HG03064 (cell line): ENCODE measurements around the gene HAPLN2.
"Not testable (repeated sequence)": the region's sequence is repeated elsewhere in the genome, so short reads cannot be mapped to it uniquely, and the experiment has no call there.

ENCODE experiments used
- ATAC-seq: cut with Tn5 transposase; IDR thresholded peaks from one replicate; pipeline ENCODE4 v1.9.1; 2021; ENCODE audit warnings: low read depth; ENCODE audit not compliant: unreplicated experiment

Gene HAPLN2

DNA sequence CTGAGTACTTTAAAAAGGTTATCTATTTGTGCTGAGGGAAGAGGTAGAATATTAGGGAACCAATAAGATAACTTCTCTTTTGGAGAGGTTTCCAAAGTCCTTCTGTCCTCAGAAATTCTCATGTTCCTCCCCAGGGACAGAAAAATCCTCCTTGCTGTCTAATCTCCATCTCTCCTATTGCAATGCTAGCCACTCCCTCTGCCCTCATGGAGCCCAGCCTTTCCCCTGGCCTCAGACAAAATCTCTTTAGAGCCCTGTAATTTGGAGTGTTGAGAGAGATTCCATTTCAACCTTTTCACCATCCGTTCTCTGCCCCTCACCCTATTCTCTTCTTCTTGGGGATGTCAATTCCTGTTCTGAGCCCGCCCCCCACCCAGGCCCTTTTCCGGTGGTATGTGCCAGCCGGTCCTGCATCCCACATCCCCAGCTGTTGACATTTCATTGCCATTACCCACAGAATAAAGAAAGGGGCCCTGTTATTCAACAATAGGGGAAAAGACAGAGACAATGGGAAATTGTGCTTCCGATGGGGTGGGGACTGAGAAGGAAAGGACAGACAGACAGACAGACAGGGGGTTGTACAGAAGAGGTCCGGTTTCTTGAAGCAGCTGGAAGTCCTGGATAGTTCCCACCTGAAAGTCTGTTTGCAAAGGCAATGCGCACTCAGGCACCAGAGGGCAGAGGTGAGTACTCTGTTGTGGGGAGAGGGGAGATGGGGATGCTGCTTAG lies at the start of gene HAPLN2:
TSS of gene HAPLN2 (plus strand) at position 563 of the 729 bp plus-strand sequence. CDS start 4,076 bp downstream, outside the sequence.
- ATAC-seq: no peak

DNA sequence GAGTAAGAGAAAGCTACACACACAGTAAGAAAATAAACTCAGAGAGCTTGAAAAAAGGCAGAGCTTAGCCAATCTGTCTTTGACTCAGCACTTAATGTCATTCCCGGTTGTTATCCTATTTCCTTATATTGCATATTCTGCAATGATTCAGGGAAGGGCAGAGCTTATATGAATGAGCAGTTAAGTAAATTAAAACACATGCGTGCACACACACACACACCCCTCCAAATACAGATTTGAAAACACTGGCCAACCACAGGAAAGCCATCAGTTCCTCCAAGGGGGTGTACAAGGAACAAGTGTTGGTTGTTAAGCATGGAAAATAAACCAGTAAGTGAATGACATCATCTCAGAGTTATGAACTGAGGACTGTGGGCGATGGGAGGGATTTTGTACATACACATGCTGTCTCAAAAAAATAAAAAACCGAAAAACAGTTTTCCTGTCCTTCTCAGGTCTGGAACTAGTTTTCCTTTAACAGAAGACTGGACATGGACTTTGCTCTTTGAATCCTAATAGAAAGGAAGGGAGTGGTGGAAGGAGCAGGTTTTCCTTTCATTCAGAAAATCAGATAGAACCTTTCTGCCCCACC lies 47.9 kb upstream of the HAPLN2 start:
- no peak for ATAC-seq

DNA sequence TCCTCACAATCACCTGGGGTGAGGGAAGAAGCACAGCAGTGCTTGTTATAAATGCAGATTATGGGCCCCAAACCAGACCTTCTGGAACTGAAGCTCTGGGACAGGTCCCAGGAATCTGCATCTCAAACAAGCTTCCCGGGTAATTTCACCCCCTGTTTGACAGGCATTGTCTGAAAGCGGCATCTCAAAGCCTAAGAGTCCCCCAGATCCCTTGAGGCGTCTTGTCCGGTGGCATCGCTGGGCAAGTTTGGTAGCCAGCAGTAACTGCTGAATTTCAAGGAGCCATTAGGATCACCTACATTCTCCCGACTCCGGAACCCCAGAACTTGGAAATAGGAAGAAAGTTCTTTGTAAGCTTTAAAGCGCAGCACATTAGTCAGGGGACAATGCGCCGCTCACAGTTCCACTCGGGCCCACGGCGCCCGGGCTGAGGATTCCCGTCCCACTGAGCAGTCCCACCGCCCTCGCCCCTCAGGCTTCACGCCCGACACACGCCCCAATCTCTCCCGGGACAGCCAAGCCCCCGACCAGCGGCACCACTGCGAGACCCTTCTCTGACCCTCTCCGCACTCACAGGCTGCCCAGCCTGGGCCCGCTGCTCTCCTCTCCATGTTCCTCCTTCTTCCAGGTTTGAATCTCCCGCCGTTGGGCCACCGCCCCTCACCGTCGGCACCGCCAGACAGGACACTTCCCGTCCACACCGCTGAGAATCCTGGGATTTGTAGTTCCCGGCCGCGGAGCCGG lies 47.1 kb upstream of the HAPLN2 start, which contains the start of gene IQGAP3:
TSS of gene IQGAP3 (minus strand) at position 647 of the 744 bp plus-strand sequence. CDS start at position 611, 36 bp downstream.
- ATAC-seq: peak; percentile 87

DNA sequence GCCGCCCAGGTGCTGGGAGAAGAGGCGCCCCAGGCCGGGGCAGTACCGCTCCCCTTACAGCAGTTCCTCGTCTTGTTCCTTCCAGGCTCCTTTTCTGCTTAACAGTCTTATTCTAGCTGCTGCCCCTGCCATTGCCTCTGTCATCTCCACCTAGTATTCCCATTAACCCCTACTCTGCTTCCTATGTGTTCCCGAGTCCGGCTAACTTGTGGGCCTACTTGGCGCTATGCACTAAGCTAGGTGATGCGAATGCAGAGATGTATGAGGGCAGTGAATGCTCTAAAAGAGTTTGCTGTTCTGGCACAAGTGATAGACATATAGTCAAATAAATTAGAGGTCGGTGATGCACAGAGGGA lies 46.6 kb upstream of the HAPLN2 start:
- ATAC-seq: no peak

DNA sequence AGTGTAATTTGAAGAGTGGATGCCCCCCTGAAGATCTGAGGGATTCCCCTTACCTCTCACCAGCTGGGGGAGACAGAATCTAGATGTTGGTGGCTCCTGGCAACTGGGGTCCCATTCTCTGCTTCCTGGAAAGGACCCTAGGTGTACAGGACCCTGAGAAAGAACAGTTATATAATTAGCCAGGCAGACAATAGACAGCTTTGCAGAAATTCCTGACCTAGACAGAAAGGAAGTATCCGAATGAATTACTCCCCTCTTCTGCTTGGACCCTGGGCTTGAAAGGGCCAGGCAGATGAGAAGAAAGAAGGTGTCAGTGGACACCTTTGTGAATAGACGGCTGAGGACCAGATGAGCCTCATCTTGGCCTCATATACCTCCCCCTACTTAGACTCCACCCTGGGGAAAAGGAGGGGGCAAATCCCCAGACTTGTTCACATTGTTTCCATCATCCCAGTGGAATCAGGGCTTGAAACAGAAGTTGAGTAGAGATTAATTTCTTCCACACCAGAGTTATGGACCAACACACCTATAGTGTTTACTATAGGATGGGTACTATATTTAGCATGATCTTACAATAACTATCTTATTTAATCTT lies 45.1 kb upstream of the HAPLN2 start:
- ATAC-seq: no peak

DNA sequence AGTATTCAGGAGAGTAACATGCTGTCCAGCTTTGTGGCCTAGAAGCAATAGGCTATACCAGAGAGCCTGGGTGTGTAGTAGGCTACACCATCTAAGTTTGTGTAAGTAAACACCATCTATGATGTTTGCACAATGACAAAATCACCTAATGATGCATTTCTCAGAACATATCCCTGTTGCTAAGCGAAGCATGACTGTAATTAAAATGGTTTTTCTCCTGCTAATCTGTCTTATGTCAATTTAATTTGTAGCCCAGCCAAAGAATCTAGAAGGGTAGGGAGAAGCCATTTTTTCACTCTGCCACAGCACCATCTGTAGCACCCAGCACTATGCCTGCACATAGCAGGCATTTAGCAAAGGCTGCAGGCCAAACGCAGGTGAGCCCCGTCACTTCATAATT lies 41.7 kb upstream of the HAPLN2 start:
- no peak for ATAC-seq

DNA sequence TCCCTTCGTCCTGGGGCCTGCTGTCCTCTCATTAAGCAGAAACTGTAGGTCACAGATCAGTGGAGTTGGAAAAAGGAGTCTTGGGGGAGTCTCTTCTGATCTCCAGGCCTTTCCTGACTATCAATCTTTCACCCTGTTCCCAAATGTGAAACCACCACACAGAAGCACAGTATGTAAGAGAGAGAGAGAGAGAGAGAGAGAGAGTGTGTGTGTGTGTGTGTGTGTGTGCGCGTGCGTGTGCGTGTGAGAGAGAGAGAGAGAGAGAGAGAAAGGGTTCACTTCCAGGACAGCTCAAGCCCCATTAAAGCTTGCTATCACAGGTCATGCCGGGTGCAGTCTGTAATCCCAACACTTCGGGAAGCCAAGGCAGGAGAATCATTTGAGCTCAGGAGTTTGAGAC lies 41.2 kb upstream of the HAPLN2 start:
- no peak for ATAC-seq

DNA sequence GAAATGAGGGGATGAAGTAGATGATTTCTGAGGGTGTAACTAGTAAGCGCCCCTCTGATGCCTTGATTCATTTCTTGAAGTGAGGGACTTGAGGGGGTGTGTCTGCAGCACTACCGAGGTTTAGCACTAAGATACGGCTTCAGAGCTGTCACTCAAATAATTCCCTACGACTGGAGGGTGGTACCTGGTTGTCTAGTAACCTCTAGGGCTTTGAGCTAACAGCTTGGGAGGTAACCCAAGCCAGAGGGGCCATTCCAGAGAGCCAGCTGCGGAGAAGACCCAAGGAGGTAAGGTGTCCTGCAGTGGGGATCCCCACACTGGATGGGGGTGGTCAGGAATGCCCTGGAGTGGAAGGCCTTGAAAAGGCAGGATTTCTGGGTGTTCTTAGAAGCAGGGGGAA lies 39.7 kb upstream of the HAPLN2 start, which contains the start of gene TTC24:
TSS of gene TTC24 (plus strand) at position 252 of the 400 bp plus-strand sequence. CDS start 1,642 bp downstream, outside the sequence.
- no peak for ATAC-seq

DNA sequence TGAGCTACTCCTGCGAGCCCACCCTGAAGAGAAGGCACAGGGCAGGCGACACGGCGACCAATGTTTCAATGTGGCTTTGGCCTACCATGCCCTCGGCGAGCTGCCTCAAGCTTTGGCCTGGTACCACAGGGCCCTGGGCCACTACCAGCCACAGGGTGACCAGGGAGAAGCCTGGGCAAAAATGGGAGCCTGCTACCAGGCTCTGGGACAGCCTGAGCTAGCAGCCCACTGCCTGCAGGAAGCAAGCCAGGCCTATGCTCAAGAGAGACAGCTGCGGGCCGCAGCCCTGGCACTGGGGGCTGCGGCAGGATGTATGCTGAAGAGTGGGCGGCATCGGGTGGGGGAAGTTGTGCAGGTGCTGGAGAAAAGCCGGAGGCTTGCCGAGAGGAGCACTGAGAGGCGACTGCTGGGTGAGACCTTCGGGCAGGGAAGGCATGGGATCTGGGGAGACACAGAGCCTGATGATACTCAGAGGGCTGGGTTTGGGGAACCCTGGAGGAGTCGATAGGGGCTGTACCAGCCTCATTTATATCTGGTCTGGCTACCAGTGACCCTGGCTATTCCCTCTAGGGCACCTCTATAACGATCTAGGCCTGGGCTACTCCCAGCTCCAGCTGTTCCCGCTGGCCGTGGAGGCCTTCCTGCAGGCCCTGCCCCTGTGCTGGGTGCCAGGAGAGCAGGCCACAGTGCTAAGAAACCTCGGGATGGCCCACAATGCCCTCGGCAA lies 37.4 kb upstream of the HAPLN2 start:
- no peak for ATAC-seq

DNA sequence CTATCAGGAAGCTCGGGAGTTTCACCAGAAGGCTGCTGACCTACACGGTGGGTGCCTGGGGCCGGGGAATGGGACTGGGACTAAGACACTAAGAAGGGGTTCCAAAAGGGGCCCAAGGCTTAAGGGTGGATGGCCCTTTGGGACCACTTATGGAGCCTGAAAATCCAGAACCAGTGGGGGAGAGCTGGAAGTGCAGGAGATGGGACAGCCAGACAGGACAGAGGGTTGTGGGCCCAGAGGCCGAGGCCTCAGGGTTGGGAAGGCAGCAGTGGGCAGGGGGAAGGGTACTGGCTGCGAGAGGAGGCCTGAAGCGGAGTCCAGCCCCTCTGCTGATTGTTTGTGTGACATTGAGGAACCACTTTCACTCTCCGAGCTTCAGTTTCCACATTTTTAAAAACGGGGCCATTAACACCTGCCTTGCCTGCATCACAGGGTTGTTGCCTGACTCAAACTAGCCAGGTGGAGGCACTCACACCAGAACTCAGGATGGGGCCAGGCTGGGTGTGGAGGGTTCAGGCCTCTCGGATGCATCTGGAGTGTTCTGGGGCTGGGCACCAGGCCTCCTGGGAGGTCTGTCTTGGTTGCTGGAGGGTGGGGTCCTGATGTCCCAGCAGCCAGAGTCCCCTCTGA lies 36.7 kb upstream of the HAPLN2 start:
- ATAC-seq: no peak

DNA sequence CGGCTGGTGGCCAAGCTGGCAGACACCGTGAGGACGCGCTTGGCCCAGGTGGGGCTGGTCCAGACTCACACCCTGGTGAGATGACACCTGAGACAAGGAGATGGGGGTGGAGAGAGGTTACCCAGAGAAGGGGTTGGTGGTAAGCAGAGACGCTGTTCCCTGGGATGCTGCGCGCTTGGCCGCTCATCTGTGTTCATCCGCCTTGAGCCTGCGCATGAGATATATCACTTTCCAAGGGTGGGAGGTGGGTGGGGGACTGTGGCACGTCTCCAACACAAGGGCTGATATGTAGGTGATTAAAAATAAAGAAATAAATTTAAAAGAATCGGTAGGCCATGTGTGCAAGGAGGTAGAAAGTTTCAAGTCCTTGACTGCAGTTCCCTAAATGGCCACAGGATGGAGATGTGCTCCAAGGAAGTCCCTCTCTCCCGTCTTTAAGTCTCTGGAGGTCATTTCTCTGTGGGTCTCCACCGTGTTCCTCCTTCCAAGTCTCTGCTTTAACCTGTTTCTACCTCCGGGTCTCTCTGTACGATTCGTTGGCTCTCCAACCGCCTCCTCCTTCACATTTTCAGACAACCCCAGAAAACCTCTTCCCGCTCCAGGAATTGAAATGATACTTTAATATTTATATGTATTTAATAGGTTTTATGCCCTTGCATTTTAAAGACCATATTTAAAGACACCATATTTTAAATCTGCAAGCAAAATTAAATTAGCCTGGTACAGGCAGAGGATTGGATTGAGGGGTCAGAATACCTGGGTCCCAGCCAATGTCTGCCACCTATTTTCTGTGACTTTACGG lies 35.2 kb upstream of the HAPLN2 start:
- ATAC-seq: no peak

DNA sequence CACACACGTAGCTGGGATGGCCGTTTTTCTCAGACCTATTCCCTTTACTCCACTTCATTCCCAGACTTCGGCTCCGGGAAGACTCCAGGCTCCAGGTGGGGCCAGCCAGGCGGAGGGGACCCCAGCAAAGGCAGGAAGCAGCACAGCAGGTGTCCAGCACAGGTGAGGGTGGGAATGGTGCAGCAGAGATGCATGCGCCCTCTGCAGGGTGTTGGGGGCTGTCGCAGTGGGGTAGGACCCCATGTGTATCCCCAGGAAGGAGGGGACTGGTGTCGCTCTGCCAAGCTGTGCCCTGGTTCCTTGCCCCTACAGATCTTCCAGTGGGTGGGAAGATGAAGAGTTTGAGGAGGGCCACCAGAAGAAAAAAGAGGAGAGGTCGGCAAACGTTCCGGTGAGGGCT lies 34.4 kb upstream of the HAPLN2 start:
- no peak for ATAC-seq

DNA sequence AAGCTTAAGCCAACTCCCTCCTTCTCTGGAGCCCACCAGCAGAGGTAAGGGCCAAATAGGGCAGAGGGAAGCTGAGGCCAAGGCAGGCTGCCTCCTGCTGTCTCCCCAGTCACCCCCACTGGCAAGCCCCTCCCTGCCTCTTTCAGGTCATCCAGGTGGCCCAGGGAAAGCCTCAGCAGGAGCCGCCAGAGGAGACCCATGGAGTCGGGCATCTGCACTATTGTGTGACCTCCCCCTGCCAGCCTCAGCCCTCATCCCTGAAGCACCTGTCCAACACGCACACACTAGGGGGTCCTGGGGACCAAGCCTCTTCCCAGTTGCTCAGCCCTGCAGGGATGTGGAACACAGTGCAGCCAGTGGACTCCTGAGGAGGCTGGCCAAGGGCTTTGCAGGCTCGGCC lies 32.9 kb upstream of the HAPLN2 start:
- no peak for ATAC-seq

DNA sequence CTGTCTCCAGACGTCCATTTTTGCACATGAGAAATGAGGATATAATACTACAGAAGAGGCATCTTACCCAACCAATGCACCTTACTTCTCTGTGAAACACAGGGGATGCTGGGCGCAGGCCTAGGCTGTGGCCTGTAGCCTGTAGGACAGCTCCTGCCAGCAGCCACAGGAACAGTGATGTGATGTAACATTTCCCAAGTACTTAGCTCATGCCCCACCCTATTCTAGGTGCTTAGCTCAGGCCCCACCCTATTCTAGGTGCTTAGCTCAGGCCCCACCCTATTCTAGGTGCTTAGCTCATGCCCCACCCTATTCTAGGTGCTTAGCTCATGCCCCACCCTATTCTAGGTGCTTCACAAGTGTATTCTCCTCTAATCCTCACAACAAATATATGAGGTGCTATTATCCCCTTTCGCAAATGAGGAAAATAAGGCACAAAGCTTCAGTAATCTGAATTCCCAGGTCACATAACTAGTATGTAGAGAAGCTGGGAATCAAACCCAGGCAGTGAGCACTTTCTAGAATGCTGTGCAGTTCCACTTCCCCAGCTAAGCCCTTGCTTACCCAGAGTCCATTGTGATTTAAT lies 32.2 kb upstream of the HAPLN2 start:
- ATAC-seq: no peak

DNA sequence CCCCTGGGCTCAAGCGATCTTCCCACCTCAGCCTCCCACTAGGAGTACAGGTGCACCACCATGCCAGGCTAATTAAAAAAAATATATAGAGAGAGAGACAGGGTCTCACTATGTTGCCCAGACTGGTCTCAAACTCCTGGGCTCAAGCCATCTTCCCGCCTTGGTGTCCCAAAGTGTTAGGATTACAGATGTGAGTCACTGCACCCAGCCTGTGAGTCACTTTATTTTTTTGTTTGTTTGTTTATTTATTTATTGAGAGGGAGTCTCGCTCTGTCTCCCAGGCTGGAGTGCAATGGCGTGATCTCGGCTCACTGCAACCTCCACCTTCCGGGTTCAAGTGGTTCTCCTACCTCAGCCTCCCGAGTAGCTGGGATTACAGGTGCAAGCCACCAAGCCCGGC lies 31.3 kb upstream of the HAPLN2 start:
- ATAC-seq: not testable (repeated sequence)

DNA sequence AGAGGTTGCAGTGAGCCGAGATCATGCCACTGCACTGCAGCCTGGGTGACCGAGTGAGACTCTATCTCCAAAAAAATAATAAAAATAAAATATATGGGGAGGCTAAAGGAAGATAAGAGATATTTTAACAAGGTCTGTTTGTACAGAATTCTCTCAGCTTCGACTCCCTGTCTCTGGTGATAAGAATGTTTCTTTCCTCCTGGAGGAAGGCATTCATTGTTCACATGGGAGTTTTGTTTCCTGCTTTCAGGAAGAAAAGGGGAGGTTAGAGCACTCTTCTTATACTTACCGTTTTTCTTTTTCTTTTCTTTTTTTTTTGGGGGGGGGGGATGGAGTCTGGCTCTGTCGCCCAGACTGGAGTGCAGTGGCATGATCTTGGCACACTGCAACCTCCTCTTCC lies 29.7 kb upstream of the HAPLN2 start:
- ATAC-seq: no peak

DNA sequence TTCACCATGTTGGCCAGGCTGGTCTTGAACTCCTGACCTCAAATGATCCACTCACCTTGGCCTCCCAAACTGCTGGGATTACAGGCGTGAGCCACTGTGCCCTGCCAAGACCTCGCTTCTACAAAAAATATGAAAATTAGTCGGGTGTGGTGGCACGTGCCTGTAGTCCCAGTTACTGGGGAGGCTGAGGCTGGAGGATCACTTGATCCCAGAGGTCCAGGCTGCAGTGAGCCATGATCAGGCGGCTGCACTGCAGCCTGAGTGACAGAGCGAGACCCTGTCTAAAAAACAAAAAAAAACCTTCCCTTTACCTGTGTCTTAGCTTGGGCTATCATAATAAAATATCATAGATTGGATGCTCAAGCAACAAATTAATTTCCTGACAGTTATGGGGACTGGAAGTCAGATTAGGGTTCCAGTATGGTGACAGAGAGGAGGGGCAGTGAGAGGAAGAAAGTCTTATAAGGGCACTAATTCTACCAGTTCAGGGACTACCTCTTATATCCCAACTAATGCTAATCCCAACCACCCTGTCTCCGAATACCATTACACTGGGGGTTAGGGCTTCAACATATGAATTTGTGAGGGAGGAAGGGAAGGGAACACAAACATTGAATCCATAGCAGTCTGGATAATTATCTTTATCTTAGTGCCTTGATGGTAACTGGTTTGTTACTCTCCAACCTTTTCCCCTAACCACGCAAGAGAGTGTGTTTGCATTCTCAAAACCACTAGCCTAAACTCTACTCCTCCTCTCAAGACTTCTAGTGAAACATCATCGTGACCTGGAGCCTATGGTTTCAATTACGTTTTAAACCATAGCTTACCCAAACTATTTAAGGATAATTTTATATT lies 28.7 kb upstream of the HAPLN2 start:
- no peak for ATAC-seq

DNA sequence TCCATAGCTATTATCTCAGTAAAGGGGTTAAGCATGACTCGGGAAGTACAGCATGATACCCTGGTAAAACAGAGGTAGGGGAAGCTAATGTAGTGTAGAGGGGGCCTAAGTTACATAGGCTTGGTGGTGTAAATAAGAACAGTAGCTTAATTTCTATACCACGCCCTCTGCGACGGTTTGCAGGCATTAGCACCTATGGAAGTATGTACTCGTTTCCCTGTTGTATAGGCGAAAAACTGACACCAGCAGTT lies 28.1 kb upstream of the HAPLN2 start:
- no peak for ATAC-seq
